Measurements from ENCODE around the gene SAFB. TPM values are rescaled to one million over a fixed set of nuclear protein-coding genes. Genes with fewer than 3 reads are reported as not detected.

The SAFB gene
- total RNA-seq, 1 experiment from 2014 or later, result 68.7 TPM

DNA sequence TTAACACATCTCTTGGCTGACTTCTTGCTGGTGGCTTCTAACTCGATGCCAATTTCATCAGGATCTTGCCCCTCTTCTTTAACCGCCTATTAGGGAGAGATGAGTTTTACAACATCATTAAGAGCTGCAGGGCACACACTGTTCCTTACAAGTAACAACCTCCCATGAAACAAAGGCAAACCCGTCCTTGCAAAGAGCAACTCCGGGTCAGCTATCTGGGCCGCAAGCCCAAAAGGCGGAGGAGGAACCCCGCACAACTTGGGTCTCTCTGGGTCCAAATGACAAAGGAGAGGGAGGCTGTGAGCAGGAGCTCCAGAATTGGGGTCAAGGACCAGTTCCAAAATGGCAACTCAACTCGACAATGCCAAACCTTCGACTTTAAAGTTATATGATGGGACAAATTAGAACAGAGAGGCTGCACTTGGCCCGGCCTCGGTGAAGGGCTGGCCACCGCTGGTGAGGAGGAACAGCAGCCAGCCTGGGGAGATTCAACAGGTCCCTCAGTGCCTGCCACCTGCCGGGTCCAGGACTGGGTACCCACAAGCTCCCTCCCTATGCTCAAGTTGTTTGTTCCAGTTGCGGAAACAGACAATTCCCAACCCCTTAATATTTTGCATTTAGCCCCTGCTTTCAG lies 1.5 kb upstream of the SAFB start:
- H3K9me3 ChIP-seq (ENCODE audit: insufficient read depth, low read depth), result no peaks in the 10 kb centered on the region
- H3F3A ChIP-seq (ENCODE audit: insufficient read depth, low read depth), result no peaks in the 10 kb centered on the region; the same call in 1 of the 2 replicates
- TF ChIP-seq, protein P1, sequence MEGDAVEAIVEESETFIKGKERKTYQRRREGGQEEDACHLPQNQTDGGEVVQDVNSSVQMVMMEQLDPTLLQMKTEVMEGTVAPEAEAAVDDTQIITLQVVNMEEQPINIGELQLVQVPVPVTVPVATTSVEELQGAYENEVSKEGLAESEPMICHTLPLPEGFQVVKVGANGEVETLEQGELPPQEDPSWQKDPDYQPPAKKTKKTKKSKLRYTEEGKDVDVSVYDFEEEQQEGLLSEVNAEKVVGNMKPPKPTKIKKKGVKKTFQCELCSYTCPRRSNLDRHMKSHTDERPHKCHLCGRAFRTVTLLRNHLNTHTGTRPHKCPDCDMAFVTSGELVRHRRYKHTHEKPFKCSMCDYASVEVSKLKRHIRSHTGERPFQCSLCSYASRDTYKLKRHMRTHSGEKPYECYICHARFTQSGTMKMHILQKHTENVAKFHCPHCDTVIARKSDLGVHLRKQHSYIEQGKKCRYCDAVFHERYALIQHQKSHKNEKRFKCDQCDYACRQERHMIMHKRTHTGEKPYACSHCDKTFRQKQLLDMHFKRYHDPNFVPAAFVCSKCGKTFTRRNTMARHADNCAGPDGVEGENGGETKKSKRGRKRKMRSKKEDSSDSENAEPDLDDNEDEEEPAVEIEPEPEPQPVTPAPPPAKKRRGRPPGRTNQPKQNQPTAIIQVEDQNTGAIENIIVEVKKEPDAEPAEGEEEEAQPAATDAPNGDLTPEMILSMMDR (conservative IDR thresholded peaks at IDR 0.05), result no peak
- TF ChIP-seq EZH2 (IDR thresholded peaks at IDR 0.05; ENCODE audit: low read depth), result no peak
- no peaks in the 10 kb centered on the region for H3K9me2 ChIP-seq (ENCODE audit: insufficient read depth)
- H3K27me3 ChIP-seq (ENCODE audit: insufficient read depth, low read depth), result no peaks in the 10 kb centered on the region
- H3K4me3 ChIP-seq, result peak overlapping the region; percentile 91
- intact Hi-C loops (cut with micrococcal nuclease; ENCODE audit: unreplicated experiment), result no loop called here
- H3K79me2 ChIP-seq (ENCODE audit: low read depth), result peaks cover 86% of the 10 kb centered on the region
- POLR2A ChIA-PET (ENCODE audit: unreplicated experiment), result no interaction called here
- peaks cover 31% of the 10 kb centered on the region for H4K20me1 ChIP-seq (ENCODE audit: insufficient read depth)
- CTCF ChIA-PET, result interaction anchor here (0.9 kb wide), 1 partner anchor 68 kb away, joined by 3 read pairs; the partner anchor contains the start of gene RPL36
- peaks cover 17% of the 10 kb centered on the region for H3K4me1 ChIP-seq (replicated peaks; ENCODE audit: insufficient read depth)
- DNase-seq, result no peak
- H2AFZ ChIP-seq, result no peak overlapping the region
- no TSS peak for BruUV-seq (replicated peaks)
- no peak overlapping the region for H3K27ac ChIP-seq
- H3K36me3 ChIP-seq (ENCODE audit: low read depth), result peaks cover 21% of the 10 kb centered on the region
- H3K4me2 ChIP-seq, result peak overlapping the region; percentile 94

DNA sequence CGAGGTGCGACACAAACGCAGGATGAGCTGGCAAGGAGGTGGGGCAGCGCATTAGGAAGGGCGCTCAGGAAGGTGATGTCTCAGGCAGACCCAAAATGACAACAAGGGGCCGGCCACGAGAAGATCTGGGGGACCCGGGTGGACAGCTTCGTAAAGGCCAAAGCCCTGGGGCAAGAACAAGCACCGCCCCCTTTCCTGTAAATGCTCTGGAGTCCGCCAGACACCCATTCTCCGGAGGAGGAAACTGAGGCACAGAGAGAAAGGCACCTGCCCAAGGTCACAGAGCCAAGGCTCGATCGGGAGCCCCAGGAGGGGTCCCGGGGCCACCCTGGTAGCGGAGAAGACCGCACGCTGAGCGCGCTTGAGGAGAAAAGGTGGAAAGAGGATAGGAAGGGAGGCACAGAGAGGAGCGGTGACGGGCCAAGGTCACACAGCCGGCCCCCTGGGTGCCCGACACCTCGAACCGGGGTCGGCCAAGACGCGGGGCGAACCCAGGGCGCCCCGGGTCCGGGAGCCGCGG lies 878 bp upstream of the SAFB start:
- Histone ChIP-seq H3K27me3 (ENCODE audit: insufficient read depth, low read depth) (no peaks in the 10 kb centered on the region), H3K9me2 (ENCODE audit: insufficient read depth) (no peaks in the 10 kb centered on the region), H4K20me1 (ENCODE audit: insufficient read depth) (peaks cover 37% of the 10 kb centered on the region), H3K36me3 (ENCODE audit: low read depth) (peaks cover 21% of the 10 kb centered on the region), H3F3A (ENCODE audit: insufficient read depth, low read depth) (no peaks in the 10 kb centered on the region; the same call in 1 of the 2 replicates), H3K4me2 (peak overlapping the region; percentile 94), H3K9me3 (ENCODE audit: insufficient read depth, low read depth) (no peaks in the 10 kb centered on the region), H2AFZ (peak overlapping the region; percentile 69; the same call in 1 of the 2 replicates), H3K4me1 (replicated peaks; ENCODE audit: insufficient read depth) (peaks cover 17% of the 10 kb centered on the region), H3K27ac (peak overlapping the region; percentile 65; the same call in 1 of the 2 replicates), H3K4me3 (peak overlapping the region; percentile 91), H3K79me2 (ENCODE audit: low read depth) (peaks cover 92% of the 10 kb centered on the region)
- BruUV-seq (replicated peaks), result TSS peak; percentile 25
- ChIA-PET POLR2A (ENCODE audit: unreplicated experiment) (interaction anchor here (0.6 kb wide), 2 partner anchors 654 to 745 kb away, joined by 5 read pairs; no protein-coding TSS in a partner anchor), CTCF (interaction anchor here (0.9 to 1.3 kb wide), 2 partner anchors 65 to 68 kb away, joined by 3 to 7 read pairs; partner anchors contain the start of gene RPL36)
- peak in 1 of 2 experiments; percentile 16 for DNase-seq
- no peak for TF ChIP-seq EZH2 (IDR thresholded peaks at IDR 0.05; ENCODE audit: low read depth)
- TF ChIP-seq, protein P1 (conservative IDR thresholded peaks at IDR 0.05), result no peak
- intact Hi-C loops (cut with micrococcal nuclease; ENCODE audit: unreplicated experiment), result loop anchor here (2.0 kb wide), 1 partner anchor 59 kb away; the partner anchor contains the start of genes HSD11B1L and MICOS13

DNA sequence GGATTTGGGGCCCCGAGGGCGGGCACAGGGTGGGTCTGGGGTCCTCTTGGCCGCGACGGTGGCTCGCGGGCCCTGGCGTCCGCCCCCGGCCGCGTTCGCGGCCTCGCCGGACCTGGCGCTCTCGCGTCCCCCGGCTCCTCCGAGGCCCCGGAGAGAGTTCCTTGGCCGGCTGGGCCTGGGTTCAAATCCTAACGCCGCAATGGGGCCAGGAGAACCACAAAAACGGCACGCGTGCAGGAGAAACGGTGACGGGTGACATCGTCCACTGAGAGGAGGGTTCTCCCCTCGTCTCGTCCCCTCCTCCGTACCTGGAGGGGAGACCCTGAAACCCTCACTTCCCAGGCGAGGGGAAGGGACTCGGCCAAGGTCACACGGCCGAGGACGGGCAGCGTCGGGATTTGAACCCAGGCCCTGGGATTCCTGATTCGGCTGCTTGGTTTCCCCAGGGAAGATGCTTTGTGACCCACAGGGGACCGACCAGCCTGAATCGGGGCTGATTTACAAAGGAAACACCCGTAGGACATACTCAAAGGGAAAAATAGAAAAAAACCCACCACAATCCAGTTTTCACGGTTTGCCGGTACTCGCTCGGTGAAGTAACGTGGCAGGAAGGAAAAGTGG lies 624 bp downstream of the SAFB start:
- BruUV-seq (replicated peaks), result no TSS peak
- peaks cover 43% of the 10 kb centered on the region for H4K20me1 ChIP-seq (ENCODE audit: insufficient read depth)
- no peaks in the 10 kb centered on the region for H3K27me3 ChIP-seq (ENCODE audit: insufficient read depth, low read depth)
- H3K36me3 ChIP-seq (ENCODE audit: low read depth), result peaks cover 20% of the 10 kb centered on the region
- H2AFZ ChIP-seq, result peak overlapping the region; percentile 78
- H3K9me2 ChIP-seq (ENCODE audit: insufficient read depth), result no peaks in the 10 kb centered on the region
- ChIA-PET POLR2A (ENCODE audit: unreplicated experiment) (interaction anchor here (0.9 kb wide), 1 partner anchor 97 kb away, joined by 3 read pairs; the partner anchor contains the start of gene CATSPERD), CTCF (interaction anchor here (1.3 kb wide), 1 partner anchor 63 kb away, joined by 7 read pairs; no protein-coding TSS in a partner anchor)
- H3K4me1 ChIP-seq (replicated peaks; ENCODE audit: insufficient read depth), result peaks cover 17% of the 10 kb centered on the region
- H3K4me3 ChIP-seq, result peak overlapping the region; percentile 83
- H3K9me3 ChIP-seq (ENCODE audit: insufficient read depth, low read depth), result no peaks in the 10 kb centered on the region
- peak overlapping the region; percentile 65 for H3K27ac ChIP-seq
- peak overlapping the region; percentile 94 for H3K4me2 ChIP-seq
- TF ChIP-seq, protein P1 (conservative IDR thresholded peaks at IDR 0.05), result no peak
- no peak for TF ChIP-seq EZH2 (IDR thresholded peaks at IDR 0.05; ENCODE audit: low read depth)
- no peak for DNase-seq
- intact Hi-C loops (cut with micrococcal nuclease; ENCODE audit: unreplicated experiment), result loop anchor here (2.0 kb wide), 1 partner anchor 57 kb away; the partner anchor contains the start of genes HSD11B1L and MICOS13
- no peaks in the 10 kb centered on the region; the same call in 1 of the 2 replicates for H3F3A ChIP-seq (ENCODE audit: insufficient read depth, low read depth)
- peaks cover 95% of the 10 kb centered on the region for H3K79me2 ChIP-seq (ENCODE audit: low read depth)

All from PC-9 (cell line).